Measurements from ENCODE around the gene CACNA2D3. TPM values are rescaled to one million over a fixed set of nuclear protein-coding genes. Genes with fewer than 3 reads are reported as not detected.

The CACNA2D3 gene
- polyA plus RNA-seq, 2 of the 4 experiments (the other 2 are of a cell fraction) = 0.04 to 0.05 TPM

GRCh38 chr3:54384279-54384678 is 261.9 kb downstream of the CACNA2D3 start (continued):
- TF ChIP-seq PHF8 (IDR thresholded peaks at IDR 0.05; ENCODE audit: borderline replicate concordance, low read depth) = no peak

DNA sequence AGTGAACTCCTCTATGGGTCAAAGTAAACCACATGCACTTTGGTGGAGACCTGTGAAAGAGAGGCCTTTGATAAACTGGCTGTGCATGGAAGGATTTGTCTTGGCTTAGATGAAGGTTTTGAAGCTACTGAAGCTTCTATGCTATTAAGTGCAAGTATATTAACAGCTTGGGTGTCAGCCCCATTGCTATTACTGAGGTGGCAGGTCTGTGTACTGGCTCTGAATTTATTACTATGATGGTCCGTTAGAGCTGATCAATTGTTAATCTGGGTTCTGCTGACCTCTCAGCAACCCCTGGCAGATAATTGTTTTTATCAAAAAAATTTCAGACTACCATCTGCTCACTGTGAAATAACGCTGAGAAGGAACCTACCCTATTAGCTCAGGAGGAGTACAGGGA is 268.2 kb downstream of the CACNA2D3 start:
- no peak for TF ChIP-seq NFE2L2 (conservative IDR thresholded peaks at IDR 0.05; ENCODE audit: low read length)
- no peak for TF ChIP-seq RARB (CRISPR knock-in tag; IDR thresholded peaks at IDR 0.05)
- TF ChIP-seq JUNB (IDR thresholded peaks at IDR 0.05) = no peak
- no peak for TF ChIP-seq EHMT2 (IDR thresholded peaks at IDR 0.05; ENCODE audit: low read depth)
- TF ChIP-seq, protein P1, sequence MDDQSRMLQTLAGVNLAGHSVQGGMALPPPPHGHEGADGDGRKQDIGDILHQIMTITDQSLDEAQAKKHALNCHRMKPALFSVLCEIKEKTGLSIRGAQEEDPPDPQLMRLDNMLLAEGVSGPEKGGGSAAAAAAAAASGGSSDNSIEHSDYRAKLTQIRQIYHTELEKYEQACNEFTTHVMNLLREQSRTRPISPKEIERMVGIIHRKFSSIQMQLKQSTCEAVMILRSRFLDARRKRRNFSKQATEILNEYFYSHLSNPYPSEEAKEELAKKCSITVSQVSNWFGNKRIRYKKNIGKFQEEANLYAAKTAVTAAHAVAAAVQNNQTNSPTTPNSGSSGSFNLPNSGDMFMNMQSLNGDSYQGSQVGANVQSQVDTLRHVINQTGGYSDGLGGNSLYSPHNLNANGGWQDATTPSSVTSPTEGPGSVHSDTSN (IDR thresholded peaks at IDR 0.05) = no peak
- TF ChIP-seq RCOR1 (IDR thresholded peaks at IDR 0.05; ENCODE audit: low read depth, low read length) = no peak
- TF ChIP-seq ESRRA (IDR thresholded peaks at IDR 0.05; ENCODE audit: borderline replicate concordance, low read length) = no peak
- TF ChIP-seq CHD2 (IDR thresholded peaks at IDR 0.05; ENCODE audit: low read length, partially characterized antibody) = no peak
- Histone ChIP-seq H3K27ac (no peak overlapping the region), H3K4me3 (no peak overlapping the region), H3K4me1 (no peaks in the 10 kb centered on the region), H3K9me3 (no peaks in the 10 kb centered on the region), H3K4me2 (no peak overlapping the region)
- ChIA-PET CTCF (no interaction called here), POLR2A (no interaction called here)
- no peak for DNase-seq (ENCODE audit: low read depth in 1 of 2, low spot score in 1 of 2)
- WGBS (ENCODE audit: missing lambda C conversion rate) = 30% methylated on average over 2 of the region's 2 CpGs
- ATAC-seq = no peak
- FAIRE-seq = no peak

DNA sequence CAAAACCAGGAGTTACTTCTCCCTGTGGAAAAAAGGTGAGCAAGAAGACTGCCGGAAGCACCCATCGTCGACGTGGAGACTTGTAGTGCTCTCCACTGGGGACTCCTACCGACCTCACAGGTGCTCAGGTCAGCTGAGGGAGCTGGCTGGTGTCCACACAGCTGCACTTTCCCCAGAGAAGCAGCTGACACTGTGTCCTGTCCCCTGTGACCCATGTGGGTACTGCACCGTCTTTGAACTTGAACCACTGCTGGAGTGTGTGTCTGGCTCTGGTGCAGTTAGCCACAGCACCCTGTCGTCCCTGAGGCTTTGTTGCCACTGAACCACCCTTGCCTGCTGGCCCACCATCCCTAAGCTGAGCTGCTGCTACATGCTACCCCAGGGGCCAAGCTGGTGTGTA is 270.8 kb downstream of the CACNA2D3 start:
- no peak for DNase-seq (ENCODE audit: low read depth in 1 of 2, low spot score in 1 of 2)

More for the DNA sequence above, 270.8 kb downstream of the CACNA2D3 start:
- ChIA-PET POLR2A (no interaction called here), CTCF (no interaction called here)
- FAIRE-seq (no peak), ATAC-seq (no peak; a peak in 1 of 6 replicates)
- Histone ChIP-seq H3K9me3 (no peaks in the 10 kb centered on the region), H3K4me2 (no peak overlapping the region), H3K27ac (no peak overlapping the region), H3K4me3 (no peak overlapping the region), H3K4me1 (no peaks in the 10 kb centered on the region)
- 27% methylated on average over 6 of the region's 7 CpGs for WGBS (ENCODE audit: missing lambda C conversion rate)
- TF ChIP-seq HMGXB4 (CRISPR knock-in tag; IDR thresholded peaks at IDR 0.05; ENCODE audit: borderline replicate concordance) = no peak
- no peak for TF ChIP-seq EHMT2 (IDR thresholded peaks at IDR 0.05; ENCODE audit: low read depth)
- no peak for TF ChIP-seq REST (IDR thresholded peaks at IDR 0.05)
- no peak for TF ChIP-seq ESRRA (IDR thresholded peaks at IDR 0.05; ENCODE audit: borderline replicate concordance, low read length)
- no peak for TF ChIP-seq GATA3 (IDR thresholded peaks at IDR 0.05; ENCODE audit: borderline replicate concordance)
- TF ChIP-seq CTCF (IDR thresholded peaks at IDR 0.05) = no peak
- TF ChIP-seq NR3C1 (IDR thresholded peaks at IDR 0.05) = no peak
- no peak for TF ChIP-seq RAD21 (conservative IDR thresholded peaks at IDR 0.05 in 1 of 2, IDR thresholded peaks at IDR 0.05 in 1 of 2)
- no peak for TF ChIP-seq MYC (IDR thresholded peaks at IDR 0.05; ENCODE audit: borderline replicate concordance, low read length)

Data from A549 (cell line).